Esophagus squamous epithelium (tissue), 4 donors: ENCODE results near the gene PTPRG.

ENCODE experiments used
- POLR2A ChIP-seq, 4 donors: fragments of 450-650 bp; IDR thresholded peaks; one replicate each; pipeline ENCODE4 v1.6.1; 2017; ENCODE audit warnings: antibody characterized with exemption in 4 of 4, mild to moderate bottlenecking in 4 of 4, moderate library complexity in 3 of 4
- TF ChIP-seq, protein P1 (sequence below), 6 experiments: fragments of 450-650 bp in 4 of 6; fragments of 200-600 bp in 2 of 6; sonication (generic) in 2 of 6; IDR thresholded peaks; one replicate each; pipeline ENCODE4 v1.5.1; 2016 to 2019; ENCODE audit warnings: antibody characterized with exemption in 6 of 6, mild to moderate bottlenecking in 4 of 6, moderate library complexity in 4 of 6

DNA sequence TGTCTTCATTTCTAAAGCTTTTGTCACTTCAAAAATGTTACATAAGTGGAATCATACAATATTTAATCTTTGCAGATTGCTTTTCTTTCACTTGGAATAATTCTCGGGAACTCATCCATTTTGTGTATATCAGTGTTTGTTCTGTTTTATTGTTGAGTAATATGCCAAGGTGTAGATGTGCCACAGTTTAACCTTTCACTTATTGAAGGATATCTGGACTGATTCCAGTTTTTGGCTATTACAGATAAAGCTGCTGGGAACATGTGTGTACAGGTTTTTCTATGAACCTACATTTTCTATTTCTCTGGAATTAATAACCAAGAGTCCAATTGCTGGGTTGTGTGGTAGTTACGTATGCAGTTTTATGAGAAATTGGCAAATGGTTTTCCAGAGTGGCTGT, 334.9 kb downstream of the PTPRG start:
- TF ChIP-seq POLR2A (IDR thresholded peaks at IDR 0.05), result no peak
- TF ChIP-seq, protein P1, sequence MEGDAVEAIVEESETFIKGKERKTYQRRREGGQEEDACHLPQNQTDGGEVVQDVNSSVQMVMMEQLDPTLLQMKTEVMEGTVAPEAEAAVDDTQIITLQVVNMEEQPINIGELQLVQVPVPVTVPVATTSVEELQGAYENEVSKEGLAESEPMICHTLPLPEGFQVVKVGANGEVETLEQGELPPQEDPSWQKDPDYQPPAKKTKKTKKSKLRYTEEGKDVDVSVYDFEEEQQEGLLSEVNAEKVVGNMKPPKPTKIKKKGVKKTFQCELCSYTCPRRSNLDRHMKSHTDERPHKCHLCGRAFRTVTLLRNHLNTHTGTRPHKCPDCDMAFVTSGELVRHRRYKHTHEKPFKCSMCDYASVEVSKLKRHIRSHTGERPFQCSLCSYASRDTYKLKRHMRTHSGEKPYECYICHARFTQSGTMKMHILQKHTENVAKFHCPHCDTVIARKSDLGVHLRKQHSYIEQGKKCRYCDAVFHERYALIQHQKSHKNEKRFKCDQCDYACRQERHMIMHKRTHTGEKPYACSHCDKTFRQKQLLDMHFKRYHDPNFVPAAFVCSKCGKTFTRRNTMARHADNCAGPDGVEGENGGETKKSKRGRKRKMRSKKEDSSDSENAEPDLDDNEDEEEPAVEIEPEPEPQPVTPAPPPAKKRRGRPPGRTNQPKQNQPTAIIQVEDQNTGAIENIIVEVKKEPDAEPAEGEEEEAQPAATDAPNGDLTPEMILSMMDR (IDR thresholded peaks at IDR 0.05), result no peak
